ENCODE results near the gene CTSL.

The CTSL gene

GRCh38 chr9:87725900-87726709, at the start of gene CTSL:
Gene CTSL (plus strand): TSS chr9:87726119. CDS start chr9:87727604, 1,485 bp downstream.
- FAIRE-seq (no peak), DNase-seq (ENCODE audit: extremely low spot score, insufficient read length, low read depth) (no peak)

GRCh38 chr9:87676976-87677775, 48.7 kb upstream of the CTSL start:
- DNase-seq (ENCODE audit: extremely low spot score, insufficient read length, low read depth) (no peak), FAIRE-seq (no peak)

- DNase-seq (ENCODE audit: extremely low spot score, insufficient read length, low read depth) (no peak), FAIRE-seq (no peak)
Measured at GRCh38 chr9:87677776-87678587, 47.9 kb upstream of the CTSL start.

DNA sequence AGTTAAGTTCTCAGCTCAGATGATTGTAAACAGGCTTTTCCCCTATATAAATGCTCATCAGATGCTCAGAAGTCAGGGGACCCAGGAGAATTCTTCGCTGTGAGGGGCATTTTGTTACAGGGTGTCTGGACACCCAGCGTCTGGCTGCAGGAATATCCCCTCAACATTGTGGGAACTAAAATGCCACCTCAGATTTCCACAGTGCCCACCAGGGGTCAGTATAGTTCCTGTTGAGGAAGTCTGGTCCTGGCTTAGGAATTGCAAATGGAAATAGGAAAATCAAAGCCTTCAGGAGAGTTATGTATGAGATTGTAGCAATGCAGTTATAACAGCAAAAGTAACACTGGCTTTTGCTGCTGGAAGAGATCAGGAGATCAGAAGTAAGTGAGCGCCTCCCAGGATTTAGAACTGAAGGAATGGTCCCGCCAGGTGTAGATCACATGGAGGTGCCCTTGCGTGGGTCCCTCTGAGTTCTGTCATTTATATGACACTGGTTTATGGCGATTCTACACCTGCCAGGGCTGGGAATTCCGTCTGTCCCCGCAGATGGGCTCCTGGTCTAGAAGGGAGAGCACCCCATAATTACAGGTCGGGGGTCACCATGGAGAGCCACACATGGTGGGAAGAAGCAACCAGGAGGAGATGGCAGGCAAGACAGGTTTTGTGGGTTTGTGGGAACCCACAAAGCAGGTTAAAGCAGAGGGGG, 47.1 kb upstream of the CTSL start:
- peak; percentile 33 for DNase-seq (ENCODE audit: extremely low spot score, insufficient read length, low read depth)
- FAIRE-seq: peak; percentile 65

DNA sequence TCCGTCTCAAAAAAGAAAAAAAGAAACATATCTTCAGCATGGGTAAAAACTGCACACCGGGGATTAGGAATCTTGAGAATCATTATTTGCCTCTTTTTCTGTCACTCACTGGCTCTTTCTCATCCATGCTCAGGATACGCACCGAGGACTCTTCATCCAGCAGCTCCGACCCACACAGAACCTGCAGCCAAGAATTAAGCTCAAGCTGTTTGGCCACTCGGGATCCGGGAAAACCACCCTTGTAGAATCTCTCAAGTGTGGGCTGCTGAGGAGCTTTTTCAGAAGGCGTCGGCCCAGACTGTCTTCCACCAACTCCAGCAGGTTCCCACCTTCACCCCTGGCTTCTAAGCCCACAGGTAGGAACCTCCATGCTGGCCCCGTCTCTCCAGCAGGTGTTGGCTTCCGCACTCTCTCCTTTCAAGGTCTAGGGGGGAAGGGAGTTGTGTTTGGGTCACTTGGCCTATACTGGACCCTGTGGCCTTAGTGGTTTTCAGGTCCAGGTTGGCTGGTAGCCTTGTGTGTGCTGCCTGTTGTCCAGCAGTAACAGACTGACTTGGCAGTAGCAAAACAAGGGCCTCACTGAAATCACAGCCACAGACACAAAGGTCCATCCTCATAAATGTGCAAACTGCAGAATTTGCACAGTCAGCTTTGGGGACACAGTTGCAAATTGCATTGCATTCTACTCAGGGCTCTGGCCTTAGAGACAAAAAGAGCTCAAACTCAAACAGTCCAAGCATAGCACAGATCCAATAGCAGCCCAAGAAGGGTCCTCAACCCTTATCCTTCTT, 44.5 kb upstream of the CTSL start:
- FAIRE-seq (no peak), DNase-seq (ENCODE audit: extremely low spot score, insufficient read length, low read depth) (no peak)

DNA sequence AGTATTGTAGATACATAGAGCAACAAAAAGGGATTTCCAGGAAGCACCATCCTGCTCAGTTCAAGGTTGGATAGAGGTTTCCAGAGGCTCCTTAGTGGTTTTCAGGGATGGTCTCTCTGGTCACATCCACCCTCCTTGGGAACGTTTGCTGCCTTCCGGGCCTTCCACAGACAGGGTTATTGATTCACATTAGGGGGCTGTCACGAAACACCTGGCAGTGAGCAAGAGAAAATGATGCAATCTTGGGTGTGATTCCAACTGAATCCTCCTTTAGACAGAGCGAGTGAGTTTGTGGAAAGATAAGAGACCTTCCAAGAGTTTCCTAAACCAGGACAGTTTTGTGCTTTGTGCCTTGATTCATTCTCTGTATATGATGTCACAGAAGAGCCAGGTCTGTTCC, 43.8 kb upstream of the CTSL start:
- FAIRE-seq (no peak), DNase-seq (ENCODE audit: extremely low spot score, insufficient read length, low read depth) (no peak)

GRCh38 chr9:87682618-87683017, 43.3 kb upstream of the CTSL start:
- FAIRE-seq (no peak), DNase-seq (ENCODE audit: extremely low spot score, insufficient read length, low read depth) (no peak)

DNA sequence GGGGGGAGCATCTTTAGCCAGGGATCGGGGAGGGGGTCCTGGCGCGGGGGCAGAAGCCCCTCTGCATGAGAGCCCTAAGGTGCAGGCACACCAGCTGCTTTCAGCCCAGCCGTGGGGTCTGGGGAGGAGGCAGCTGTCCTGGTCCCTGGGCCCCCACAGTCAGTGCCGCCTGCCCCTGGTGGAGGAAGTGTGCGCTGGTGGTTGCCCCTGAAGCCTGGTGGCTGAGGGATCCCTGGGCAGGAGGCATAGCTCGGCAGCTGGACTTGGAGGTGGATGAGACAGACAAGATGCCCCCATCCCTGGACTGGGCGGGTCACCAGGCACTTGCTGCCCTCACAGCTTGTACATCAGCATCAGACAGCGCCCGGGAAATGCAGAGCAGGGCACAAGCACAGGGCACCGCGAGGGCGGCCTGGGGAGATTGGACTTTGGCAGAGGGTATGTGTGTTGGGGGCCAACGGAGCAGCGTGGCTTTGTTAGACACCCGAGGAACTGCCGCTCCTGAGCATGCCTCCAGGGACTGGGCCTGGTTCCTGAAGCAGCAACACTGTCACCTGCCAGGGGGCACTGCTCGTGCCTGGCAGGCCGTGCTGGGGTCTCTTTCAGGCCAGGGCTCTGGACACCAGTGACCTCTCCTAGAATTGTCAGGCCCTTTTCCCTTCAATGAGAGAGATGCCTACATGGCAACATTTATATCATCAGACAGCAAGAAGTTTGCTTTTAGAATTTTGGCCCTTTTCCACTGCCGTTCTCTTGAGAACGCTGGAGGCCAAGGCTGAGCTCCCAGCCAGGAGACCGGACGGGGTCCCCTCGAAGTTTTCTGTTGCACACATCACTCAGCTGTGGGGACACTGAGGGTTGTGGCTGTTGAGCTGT, 41.9 kb upstream of the CTSL start:
- no peak for DNase-seq (ENCODE audit: extremely low spot score, insufficient read length, low read depth)
- FAIRE-seq: no peak

GRCh38 chr9:87684627-87685219, 41.2 kb upstream of the CTSL start:
- FAIRE-seq (no peak), DNase-seq (ENCODE audit: extremely low spot score, insufficient read length, low read depth) (no peak)

DNA sequence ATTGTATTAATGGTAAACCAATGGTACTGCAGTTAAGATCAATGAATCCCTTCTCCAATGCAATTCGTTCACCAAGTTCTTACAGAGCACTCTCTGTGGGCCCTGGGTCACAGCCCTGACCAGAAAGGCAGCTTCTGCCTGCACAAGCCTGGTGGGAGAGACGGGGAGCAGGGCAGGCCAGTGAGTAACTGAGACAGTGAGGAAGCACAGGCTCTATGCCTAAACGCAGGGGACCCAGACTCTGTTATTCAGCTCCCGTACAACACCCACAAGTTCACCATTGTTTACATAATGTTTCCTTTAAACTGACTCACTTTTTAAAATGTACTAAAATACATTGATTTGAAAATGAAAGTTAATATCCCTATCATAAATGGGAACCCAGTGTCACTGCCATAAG, 40.5 kb upstream of the CTSL start:
- DNase-seq (ENCODE audit: extremely low spot score, insufficient read length, low read depth) (no peak), FAIRE-seq (no peak)

DNA sequence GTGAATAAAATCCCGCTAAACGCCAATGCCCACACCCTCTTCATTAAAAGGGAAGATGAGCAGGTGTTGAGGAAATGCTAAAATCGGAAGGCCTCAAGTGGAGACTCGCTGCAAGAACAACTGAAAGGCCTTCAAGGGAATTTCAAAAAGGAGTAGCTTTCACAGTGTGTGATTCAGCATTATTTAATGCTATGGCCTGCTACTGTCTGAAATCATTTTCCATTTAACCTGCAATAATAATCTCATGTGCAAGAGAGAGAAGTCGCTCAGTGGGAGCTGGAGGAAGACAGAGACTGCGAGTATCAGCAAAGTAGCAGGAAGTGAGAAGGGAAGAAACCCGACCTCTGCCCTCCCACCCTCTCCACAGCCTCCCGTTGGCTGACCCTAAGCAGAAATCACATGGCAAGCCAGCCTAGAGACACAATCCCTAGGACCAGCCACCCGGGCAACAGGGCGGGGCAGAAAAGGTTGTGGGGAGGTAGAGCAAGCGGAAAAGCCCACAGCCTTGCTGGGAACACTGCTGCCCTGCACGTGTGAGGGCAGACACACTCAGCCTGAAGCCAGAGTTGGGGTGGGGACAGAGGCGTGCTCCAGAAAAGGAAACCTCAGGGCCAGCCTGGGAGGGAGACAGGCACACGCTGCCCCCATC, 39.9 kb upstream of the CTSL start:
- FAIRE-seq (no peak), DNase-seq (ENCODE audit: extremely low spot score, insufficient read length, low read depth) (no peak)

DNA sequence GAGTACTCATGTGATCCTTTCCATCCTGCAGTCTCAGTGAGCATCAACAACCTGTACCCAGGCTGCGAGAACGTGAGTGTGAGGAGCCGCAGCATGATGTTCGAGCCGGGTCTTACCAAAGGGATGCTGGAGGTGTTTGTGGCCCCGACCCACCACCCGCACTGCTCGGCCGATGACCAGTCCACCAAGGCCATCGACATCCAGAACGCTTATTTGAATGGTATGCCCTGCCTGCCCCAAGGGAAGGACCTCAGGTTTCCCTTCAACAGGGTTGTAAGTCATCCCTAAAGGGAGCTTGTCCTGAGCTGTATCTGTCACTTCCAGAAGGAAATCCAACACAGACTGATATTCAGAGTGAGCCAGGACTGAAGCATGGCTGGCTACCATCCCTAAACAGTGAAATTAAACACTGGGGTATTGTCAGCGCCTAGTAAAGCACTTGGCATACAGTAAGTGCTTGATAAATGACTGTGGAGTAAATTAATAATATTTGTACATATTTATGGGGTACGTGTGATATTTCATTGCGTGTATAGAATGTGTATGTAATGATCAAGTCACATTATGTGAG, 39.3 kb upstream of the CTSL start:
- DNase-seq (ENCODE audit: extremely low spot score, insufficient read length, low read depth) (no peak), FAIRE-seq (no peak)

- DNase-seq (ENCODE audit: extremely low spot score, insufficient read length, low read depth) (no peak), FAIRE-seq (no peak)
Measured at GRCh38 chr9:87687207-87687606, 38.7 kb upstream of the CTSL start.

DNA sequence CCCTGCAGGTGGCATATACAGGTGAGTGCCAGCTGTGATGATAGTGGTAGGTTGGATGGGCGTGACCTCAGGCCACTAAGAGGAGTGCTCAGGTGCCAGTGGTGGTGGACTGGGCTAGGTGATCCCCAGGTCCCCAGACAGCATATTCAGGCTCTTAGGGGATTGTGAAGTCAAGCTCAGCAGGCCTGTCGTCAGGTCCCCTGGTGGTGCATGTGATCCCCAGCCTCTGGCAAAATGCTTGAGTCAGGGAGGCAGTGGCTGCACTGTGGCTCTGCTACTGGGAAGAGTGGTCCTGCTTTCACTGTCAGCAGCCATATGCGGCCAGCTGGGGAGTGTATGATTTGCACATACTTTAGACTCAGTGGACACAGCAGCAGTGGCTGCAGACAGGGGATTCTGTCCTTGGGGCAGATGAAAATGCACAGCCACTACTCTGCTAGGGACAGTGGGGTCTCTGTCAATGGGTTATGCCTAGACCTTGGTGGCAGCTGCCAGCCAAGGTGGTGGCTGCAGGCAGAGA, 31.6 kb upstream of the CTSL start:
- FAIRE-seq (no peak), DNase-seq (ENCODE audit: extremely low spot score, insufficient read length, low read depth) (no peak)

GRCh38 chr9:87695523-87695922, 30.4 kb upstream of the CTSL start:
- FAIRE-seq (no peak), DNase-seq (ENCODE audit: extremely low spot score, insufficient read length, low read depth) (no peak)

DNA sequence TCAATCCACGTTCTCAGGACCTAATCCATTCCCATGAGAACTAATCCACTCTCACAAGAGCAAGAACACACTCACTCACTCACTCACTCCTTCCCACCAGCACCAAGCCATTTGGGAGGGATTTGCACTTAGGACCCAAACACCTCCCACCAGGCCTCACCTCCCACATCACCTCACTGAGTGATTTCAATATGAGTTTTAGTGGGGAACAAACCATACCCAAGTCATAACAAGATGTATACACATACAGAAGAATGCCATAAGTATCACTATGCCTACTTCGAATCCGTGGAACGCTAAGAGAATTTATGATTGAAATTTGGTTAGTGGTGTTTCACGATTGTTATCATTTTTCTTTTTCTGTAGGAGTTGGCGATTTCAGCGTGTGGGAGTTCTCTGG, 29.3 kb upstream of the CTSL start:
- DNase-seq (ENCODE audit: extremely low spot score, insufficient read length, low read depth) (no peak), FAIRE-seq (no peak)

All from GM18507 (cell line).